Measurements from ENCODE around the gene PLA2G2D. TPM values are rescaled to one million over a fixed set of nuclear protein-coding genes. Genes with fewer than 3 reads are reported as not detected.

Gene PLA2G2D
- total RNA-seq, 1 experiment from 2014 or later, result not detected

DNA sequence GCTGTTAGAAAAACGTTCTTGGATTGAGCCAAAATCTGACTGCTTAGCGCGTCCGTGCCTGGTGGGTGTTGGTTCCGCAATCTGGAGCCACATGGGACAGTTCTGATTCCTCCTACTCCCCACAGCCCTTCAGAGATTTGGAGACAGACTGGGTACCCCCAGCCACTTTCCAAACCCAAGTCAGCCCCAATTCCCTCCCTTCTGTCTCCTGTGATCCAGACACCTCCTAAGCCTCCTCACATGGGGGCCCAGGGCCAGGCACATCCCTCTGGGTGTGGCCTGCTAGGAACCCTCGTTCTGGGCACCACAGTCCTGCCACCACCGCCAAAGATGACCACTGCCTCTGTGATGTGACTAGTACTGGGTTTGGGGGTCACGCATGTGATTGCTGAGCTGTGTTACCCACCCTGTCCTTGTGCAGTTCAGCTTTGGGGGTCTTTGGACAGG lies 44.6 kb downstream of the PLA2G2D start:
- 0 out of 2 replicates have a peak overlapping the region, but pooled peaks have one; percentile 50 for H3K14ac ChIP-seq (ENCODE audit: insufficient read depth, low read length)
- no peak overlapping the region for H2AK5ac ChIP-seq (ENCODE audit: insufficient read length, low read length)
- H3T11ph ChIP-seq (ENCODE audit: low read length), result no peak overlapping the region
- H2BK120ac ChIP-seq (ENCODE audit: low read depth, low read length, poor library complexity, severe bottlenecking), result no peak overlapping the region
- DNase-seq, result no peak
- Mint-ChIP-seq H3K27me3 (ENCODE audit: low read depth) (peaks cover 5% of the 10 kb centered on the region), H3K36me3 (ENCODE audit: insufficient read depth in 1 of 3, low read depth in 3 of 3) (no peaks in the 10 kb centered on the region), H3K4me1 (peaks cover 9 to 11% of the 10 kb centered on the region in 2 experiments), H3K27ac (no peak overlapping the region), H3K4me3 (no peak overlapping the region), H3K9me3 (no peaks in the 10 kb centered on the region)
- no peak overlapping the region for H3K9ac ChIP-seq (ENCODE audit: extremely low read depth, insufficient read length, low read length)
- no peaks in the 10 kb centered on the region for H3K79me2 ChIP-seq (ENCODE audit: insufficient read depth, low read length)
- H3K4me2 ChIP-seq (ENCODE audit: insufficient read depth, insufficient read length, low read length), result no peak overlapping the region
- no peak overlapping the region for H3K56ac ChIP-seq (ENCODE audit: insufficient read length, low read depth, low read length)
- no peaks in the 10 kb centered on the region for H3K27me3 ChIP-seq (ENCODE audit: insufficient read depth, low read length)
- H2BK15ac ChIP-seq (ENCODE audit: low read depth, low read length), result no peak overlapping the region
- no peak overlapping the region for H2AFZ ChIP-seq (ENCODE audit: low read length)
- H3K9me3 ChIP-seq (ENCODE audit: control insufficient read depth, low read depth, low read length), result no peaks in the 10 kb centered on the region
- no peak overlapping the region for H3K23ac ChIP-seq (ENCODE audit: insufficient read length, low read depth, low read length)
- no peak overlapping the region for H2BK5ac ChIP-seq (ENCODE audit: insufficient read length, low read length)
- no peak overlapping the region for H3K4ac ChIP-seq (ENCODE audit: low read depth, low read length)
- no peaks in the 10 kb centered on the region for H3K23me2 ChIP-seq (ENCODE audit: insufficient read length, low read depth, low read length, poor library complexity, severe bottlenecking)
- TF ChIP-seq, protein P1, sequence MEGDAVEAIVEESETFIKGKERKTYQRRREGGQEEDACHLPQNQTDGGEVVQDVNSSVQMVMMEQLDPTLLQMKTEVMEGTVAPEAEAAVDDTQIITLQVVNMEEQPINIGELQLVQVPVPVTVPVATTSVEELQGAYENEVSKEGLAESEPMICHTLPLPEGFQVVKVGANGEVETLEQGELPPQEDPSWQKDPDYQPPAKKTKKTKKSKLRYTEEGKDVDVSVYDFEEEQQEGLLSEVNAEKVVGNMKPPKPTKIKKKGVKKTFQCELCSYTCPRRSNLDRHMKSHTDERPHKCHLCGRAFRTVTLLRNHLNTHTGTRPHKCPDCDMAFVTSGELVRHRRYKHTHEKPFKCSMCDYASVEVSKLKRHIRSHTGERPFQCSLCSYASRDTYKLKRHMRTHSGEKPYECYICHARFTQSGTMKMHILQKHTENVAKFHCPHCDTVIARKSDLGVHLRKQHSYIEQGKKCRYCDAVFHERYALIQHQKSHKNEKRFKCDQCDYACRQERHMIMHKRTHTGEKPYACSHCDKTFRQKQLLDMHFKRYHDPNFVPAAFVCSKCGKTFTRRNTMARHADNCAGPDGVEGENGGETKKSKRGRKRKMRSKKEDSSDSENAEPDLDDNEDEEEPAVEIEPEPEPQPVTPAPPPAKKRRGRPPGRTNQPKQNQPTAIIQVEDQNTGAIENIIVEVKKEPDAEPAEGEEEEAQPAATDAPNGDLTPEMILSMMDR (conservative IDR thresholded peaks at IDR 0.05), result no peak
- H4K8ac ChIP-seq (replicated peaks; ENCODE audit: insufficient read length, low read depth, low read length), result no peak overlapping the region
- WGBS (ENCODE audit: extremely low coverage, insufficient read length, low lambda C conversion rate), result no CpG with 5 or more reads among the region's 8 CpGs
- H4K91ac ChIP-seq (ENCODE audit: insufficient read length, low read depth, low read length), result no peak overlapping the region
- H3K4me1 ChIP-seq (ENCODE audit: insufficient read depth, low read length), result no peaks in the 10 kb centered on the region
- no peak overlapping the region for H2BK12ac ChIP-seq (ENCODE audit: insufficient read length, low read depth, low read length)
- no peak overlapping the region for H2BK20ac ChIP-seq (ENCODE audit: low read depth, low read length, poor library complexity, severe bottlenecking)
- H4K5ac ChIP-seq (ENCODE audit: insufficient read length, low read depth, low read length), result no peak overlapping the region
- H3K18ac ChIP-seq (ENCODE audit: insufficient read length, low read depth, low read length), result no peak overlapping the region
- no peaks in the 10 kb centered on the region for H4K20me1 ChIP-seq (ENCODE audit: control insufficient read depth, insufficient read depth, insufficient read length)
- no peak overlapping the region for H3K27ac ChIP-seq (ENCODE audit: insufficient read length, low read depth, low read length)
- H3K79me1 ChIP-seq (ENCODE audit: insufficient read depth, low read depth, low read length, poor library complexity, severe bottlenecking), result no peaks in the 10 kb centered on the region

All from H9 (cell line).